Measurements from ENCODE around the gene METRN.

DNA sequence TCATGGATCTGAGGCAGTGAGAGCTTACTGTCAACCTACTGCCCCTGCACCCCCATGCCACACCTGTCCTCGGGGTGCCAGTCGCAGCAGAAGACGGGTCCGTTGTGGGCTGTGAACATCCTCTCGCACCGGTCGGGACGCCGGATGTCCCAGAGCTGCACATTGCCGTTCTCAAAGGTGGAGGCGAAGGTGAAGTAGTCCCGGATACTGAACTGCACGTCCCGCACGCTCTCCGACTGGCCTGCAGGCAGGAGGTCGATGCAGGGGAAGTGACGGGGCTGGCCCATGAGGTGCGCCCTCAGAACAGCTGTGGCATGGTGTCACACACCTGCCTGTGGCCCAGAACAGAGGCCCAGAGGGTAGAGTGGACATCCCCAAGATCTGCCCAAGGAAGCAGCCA, 27.4 kb upstream of the METRN start:
- TF ChIP-seq POLR2A (IDR thresholded peaks at IDR 0.05) = no peak
- TF ChIP-seq, protein P1, sequence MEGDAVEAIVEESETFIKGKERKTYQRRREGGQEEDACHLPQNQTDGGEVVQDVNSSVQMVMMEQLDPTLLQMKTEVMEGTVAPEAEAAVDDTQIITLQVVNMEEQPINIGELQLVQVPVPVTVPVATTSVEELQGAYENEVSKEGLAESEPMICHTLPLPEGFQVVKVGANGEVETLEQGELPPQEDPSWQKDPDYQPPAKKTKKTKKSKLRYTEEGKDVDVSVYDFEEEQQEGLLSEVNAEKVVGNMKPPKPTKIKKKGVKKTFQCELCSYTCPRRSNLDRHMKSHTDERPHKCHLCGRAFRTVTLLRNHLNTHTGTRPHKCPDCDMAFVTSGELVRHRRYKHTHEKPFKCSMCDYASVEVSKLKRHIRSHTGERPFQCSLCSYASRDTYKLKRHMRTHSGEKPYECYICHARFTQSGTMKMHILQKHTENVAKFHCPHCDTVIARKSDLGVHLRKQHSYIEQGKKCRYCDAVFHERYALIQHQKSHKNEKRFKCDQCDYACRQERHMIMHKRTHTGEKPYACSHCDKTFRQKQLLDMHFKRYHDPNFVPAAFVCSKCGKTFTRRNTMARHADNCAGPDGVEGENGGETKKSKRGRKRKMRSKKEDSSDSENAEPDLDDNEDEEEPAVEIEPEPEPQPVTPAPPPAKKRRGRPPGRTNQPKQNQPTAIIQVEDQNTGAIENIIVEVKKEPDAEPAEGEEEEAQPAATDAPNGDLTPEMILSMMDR (IDR thresholded peaks at IDR 0.05) = no peak

Data from body of pancreas (tissue), 4 donors.